Activated naive CD8-positive, alpha-beta T cell (primary cell): ENCODE measurements around the gene SFN.
"Not testable (repeated sequence)": the region's sequence is repeated elsewhere in the genome, so short reads cannot be mapped to it uniquely, and the experiment has no call there.

Experiments
- H3K27ac Mint-ChIP-seq: one replicate; pipeline ENCODE4 v1.8.0; 2021; ENCODE audit warnings: mixed read lengths
- H3K27me3 Mint-ChIP-seq: one replicate; pipeline ENCODE4 v1.8.0; 2021; ENCODE audit warnings: mixed read lengths
- H3K36me3 Mint-ChIP-seq: one replicate; pipeline ENCODE4 v1.8.0; 2021; ENCODE audit warnings: mixed read lengths
- H3K4me1 Mint-ChIP-seq: one replicate; pipeline ENCODE4 v1.8.0; 2021; ENCODE audit warnings: low read depth, mixed read lengths
- H3K4me3 Mint-ChIP-seq: one replicate; pipeline ENCODE4 v1.8.0; 2021; ENCODE audit warnings: mild to moderate bottlenecking, mixed read lengths
- H3K9me3 Mint-ChIP-seq: one replicate; pipeline ENCODE4 v1.8.0; 2021; ENCODE audit warnings: low read depth, mixed read lengths

Gene SFN

DNA sequence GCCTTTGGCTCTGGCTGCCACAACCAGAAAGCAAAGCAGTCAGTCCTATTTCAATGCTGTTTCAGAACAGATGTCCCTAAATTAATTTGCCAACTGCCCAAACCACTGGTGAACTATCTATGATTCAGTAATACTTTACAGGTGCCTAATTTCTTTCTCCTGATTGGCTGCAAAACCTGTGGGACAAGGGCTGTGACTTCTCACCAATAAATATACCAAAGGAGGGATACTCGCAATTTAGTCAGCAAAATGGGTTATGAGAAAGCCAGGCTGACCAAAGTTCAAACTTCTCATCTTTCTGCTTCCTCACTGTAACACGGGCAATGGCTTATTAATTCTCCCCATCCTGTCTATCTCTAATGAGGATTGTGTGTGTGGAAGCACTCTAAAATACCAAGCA is 14.4 kb downstream of the SFN start:
- H3K36me3 Mint-ChIP-seq, result no peaks in the 10 kb centered on the region
- H3K27ac Mint-ChIP-seq, result no peak overlapping the region
- H3K27me3 Mint-ChIP-seq, result no peaks in the 10 kb centered on the region
- H3K9me3 Mint-ChIP-seq, result no peaks in the 10 kb centered on the region
- peaks cover 1% of the 10 kb centered on the region for H3K4me1 Mint-ChIP-seq
- H3K4me3 Mint-ChIP-seq, result no peak overlapping the region

DNA sequence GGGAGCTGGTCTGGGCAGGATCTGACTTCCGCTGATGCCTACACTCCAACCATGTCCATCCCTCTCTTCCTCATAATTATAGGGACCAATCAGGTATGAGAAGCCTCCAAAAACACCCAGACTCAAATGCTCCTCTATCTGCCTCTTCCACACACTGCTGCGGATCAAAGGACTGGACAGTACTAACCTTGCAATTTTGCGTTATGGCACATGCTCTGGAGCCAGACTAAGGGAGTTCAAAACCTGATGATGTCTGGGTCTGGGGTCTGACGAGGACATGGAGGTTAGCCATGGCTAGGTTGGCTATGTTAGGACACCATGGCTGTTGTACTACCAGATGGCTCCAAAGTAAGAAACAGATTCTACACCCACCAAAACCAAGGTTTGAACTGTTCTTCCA is 16.8 kb downstream of the SFN start:
- H3K4me3 Mint-ChIP-seq, result no peak overlapping the region
- no peak overlapping the region for H3K27ac Mint-ChIP-seq
- H3K4me1 Mint-ChIP-seq, result peaks cover 2% of the 10 kb centered on the region
- no peaks in the 10 kb centered on the region for H3K9me3 Mint-ChIP-seq
- peaks cover 2% of the 10 kb centered on the region for H3K36me3 Mint-ChIP-seq
- H3K27me3 Mint-ChIP-seq, result no peaks in the 10 kb centered on the region

DNA sequence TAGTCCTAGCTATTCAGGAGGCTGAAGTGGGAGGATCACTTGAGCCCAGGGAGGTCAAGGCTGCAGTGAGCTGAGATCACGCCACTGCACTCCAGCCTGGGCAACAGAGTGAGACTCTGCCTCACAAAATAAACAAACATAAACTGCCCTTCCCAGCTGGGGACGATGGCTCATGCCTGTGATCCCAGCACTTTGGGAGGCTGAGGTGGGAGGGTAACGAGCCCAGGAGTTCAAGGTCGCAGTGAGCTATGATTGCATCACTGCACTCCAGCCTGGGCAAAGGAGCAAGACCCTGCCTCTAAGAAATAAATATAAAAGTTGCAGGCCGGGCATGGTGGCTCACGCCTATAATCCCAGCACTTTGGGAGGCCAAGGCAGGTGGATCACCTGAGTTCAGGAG is 18.7 kb downstream of the SFN start:
- not testable (repeated sequence) for H3K27ac Mint-ChIP-seq, H3K4me3 Mint-ChIP-seq, H3K4me1 Mint-ChIP-seq, H3K36me3 Mint-ChIP-seq, H3K27me3 Mint-ChIP-seq, H3K9me3 Mint-ChIP-seq

DNA sequence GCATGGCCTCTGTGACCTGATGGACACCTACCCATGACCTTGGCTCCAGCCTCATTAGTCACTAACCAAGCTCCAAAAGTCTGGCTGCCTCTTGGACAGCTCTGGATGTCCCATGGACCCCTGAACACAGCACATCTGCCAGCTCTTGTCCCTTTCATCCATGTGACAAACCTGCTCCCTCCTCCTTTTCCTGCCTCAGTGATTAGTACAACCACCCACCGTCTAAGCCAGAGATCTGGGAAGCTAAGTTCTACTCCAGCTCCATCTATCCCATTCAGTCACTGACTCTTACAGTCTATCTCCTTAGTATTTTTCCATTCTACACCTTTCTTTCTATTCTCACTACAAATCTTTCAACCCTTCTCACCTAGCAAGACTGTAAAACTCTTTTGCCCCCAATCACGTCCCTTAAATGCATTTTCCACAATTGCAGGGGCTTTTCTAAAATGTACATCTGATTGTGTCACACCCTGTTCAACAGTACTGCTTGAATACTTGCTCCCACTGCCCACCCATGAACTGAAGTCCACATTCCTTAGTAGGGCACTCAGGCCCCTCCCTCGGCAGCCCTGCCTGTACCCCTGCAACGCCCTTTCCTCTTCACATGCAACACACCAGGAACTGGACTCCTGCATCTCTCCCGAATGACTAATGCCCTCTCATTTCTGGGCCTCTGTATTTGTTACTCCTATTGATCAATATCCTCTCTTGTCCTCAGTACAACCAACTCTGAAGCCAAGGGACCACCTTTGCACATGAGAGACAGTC is 19.9 kb downstream of the SFN start:
- no peaks in the 10 kb centered on the region for H3K9me3 Mint-ChIP-seq

DNA sequence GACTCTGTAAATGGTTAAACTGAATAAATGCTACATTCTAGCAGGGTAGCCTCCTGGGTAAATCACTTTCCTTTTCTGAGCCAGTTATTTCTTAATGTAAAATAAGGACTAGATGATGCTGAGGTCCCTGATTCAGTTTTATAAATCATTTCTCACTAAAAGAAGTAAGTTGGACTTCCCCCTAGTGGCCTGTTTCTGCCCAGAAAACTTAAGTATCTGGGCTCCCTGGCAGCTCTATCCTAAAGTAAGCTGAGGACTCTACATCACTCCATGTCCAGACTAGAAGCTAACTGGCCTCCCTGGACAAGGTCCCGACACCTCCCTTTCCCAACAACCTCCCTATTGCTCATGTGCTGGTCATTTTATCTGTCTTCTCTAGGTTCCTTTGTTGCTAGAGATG is 24.2 kb downstream of the SFN start:
- H3K4me3 Mint-ChIP-seq, result peak overlapping the region; percentile 73
- H3K9me3 Mint-ChIP-seq, result no peaks in the 10 kb centered on the region
- peaks cover 31% of the 10 kb centered on the region for H3K4me1 Mint-ChIP-seq
- H3K27ac Mint-ChIP-seq, result peak overlapping the region; percentile 66
- H3K27me3 Mint-ChIP-seq, result no peaks in the 10 kb centered on the region
- H3K36me3 Mint-ChIP-seq, result peaks cover 5% of the 10 kb centered on the region

More for the DNA sequence above, 19.9 kb downstream of the SFN start:
- Mint-ChIP-seq H3K27me3 (no peaks in the 10 kb centered on the region), H3K36me3 (peaks cover 2% of the 10 kb centered on the region), H3K4me3 (no peak overlapping the region), H3K27ac (peak overlapping the region; percentile 46), H3K4me1 (peaks cover 13% of the 10 kb centered on the region)

DNA sequence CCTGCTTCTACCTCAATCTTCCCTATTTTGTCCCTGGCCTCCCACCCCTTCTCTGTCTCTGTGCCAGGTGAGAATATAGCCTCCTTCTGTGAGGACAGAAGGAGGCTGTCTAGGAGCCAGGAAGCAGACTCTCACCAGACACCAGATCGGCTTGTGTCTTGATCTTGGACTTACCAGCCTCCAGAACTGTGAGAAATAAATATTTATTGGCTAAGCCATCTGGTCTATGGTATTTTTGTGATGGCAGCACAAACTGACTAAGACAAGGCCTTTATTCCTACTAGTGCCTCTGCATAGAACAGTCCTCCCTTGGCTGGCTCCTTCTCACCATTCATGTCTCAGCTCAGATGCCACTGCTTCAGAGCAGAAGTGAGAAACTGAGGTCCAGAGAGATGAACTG is 25.3 kb downstream of the SFN start:
- H3K27ac Mint-ChIP-seq, result peak overlapping the region; percentile 92
- H3K9me3 Mint-ChIP-seq, result no peaks in the 10 kb centered on the region
- peaks cover 4% of the 10 kb centered on the region for H3K36me3 Mint-ChIP-seq
- peak overlapping the region; percentile 97 for H3K4me3 Mint-ChIP-seq
- H3K4me1 Mint-ChIP-seq, result peaks cover 30% of the 10 kb centered on the region
- H3K27me3 Mint-ChIP-seq, result no peaks in the 10 kb centered on the region

DNA sequence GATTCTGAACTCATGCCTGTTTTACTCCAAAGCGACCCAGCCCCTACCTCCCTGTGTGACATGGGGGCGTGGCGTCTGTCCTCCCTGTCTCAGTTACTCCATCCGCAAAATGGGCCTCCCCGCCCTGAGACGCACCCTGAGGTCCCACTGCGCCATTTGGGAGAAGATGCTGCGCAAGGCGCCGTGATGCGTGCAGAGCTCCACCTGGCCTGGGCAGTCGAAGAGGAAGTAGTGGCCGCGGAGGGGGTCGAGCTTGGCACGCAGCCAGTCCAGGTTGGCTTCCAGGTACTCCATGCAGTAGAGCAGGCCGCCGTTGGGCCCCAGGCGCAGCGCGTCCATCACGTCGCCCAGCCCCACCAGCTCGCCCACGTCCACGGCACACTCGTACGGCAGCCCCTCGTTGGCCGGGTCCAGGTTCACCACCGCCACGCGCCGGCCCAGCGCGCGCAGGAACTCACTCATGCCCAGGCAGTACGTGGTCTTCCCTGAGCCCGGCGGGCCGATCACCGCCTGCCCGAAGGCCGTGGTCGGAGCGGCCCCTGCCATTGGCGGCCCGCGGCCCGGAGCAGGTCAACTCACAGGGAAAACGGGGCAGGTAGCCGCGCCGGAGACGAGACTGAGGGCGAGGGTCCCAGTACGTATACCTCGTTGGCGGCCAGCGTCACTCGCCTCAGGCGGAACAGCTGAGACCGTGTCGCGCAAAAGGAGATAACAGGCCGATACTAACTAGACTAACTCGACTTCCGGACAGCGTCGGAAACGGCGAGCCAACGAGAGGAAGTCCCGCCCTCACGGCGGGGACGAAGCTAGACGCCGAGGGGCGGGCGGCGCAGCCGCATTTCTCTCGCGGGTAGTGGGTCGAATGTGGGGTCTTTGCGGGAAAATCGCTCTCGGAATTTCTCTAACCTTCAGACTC is 26.9 kb downstream of the SFN start, which contains the start of gene GPN2:
Gene GPN2 (minus strand): TSS at position 733 of the 916 bp plus-strand sequence. CDS start 187 bp downstream, at position 546.
- no peaks in the 10 kb centered on the region for H3K27me3 Mint-ChIP-seq
- H3K36me3 Mint-ChIP-seq, result peaks cover 6% of the 10 kb centered on the region
- no peaks in the 10 kb centered on the region for H3K9me3 Mint-ChIP-seq
- peak within 1 kb of the TSS; percentile 92 for H3K27ac Mint-ChIP-seq
- peak within 1 kb of the TSS; percentile 97 for H3K4me3 Mint-ChIP-seq
- H3K4me1 Mint-ChIP-seq, result peaks cover 30% of the 10 kb centered on the region

DNA sequence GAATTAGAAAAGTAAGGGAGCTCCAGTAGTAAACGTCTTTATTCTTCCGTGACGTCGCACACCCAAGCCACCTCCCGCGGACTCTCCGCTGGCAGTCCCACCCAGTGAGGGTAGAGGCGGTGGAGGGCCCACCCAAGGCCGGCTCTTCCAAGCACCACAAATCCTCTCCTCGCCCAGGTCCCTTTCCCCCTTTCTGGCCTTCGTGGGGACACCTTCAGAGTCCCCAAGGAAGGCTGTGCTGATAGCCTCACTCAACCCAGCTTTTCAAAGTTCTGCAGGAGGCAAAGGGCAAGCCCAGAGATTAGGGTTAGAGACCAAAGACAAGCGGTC is 27.5 kb downstream of the SFN start:
- H3K27me3 Mint-ChIP-seq, result no peaks in the 10 kb centered on the region
- peak overlapping the region; percentile 92 for H3K27ac Mint-ChIP-seq
- peaks cover 6% of the 10 kb centered on the region for H3K36me3 Mint-ChIP-seq
- no peaks in the 10 kb centered on the region for H3K9me3 Mint-ChIP-seq
- H3K4me3 Mint-ChIP-seq, result peak overlapping the region; percentile 97
- H3K4me1 Mint-ChIP-seq, result peaks cover 26% of the 10 kb centered on the region

DNA sequence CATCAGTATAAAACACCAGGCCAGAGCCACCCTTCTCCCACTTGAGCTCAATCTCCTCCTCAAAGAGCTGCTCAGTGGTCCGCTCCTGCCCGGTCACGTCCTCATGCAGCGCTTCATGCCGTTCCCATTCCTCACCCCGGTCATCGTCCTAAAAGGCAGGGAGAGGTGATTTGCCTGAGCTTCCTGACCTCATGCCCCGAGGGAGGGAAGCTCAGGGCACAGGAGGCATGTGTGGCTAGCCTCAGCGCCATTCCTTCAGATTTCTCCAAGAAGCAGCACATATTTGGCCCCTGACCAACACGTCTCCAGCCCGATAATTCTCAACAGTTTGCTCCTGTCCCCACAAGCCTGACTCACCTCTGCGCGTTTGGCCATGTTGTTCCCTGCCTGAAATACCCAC is 31.3 kb downstream of the SFN start:
- Mint-ChIP-seq H3K4me1 (peaks cover 19% of the 10 kb centered on the region), H3K36me3 (peaks cover 9% of the 10 kb centered on the region), H3K4me3 (no peak overlapping the region), H3K27ac (no peak overlapping the region), H3K27me3 (no peaks in the 10 kb centered on the region), H3K9me3 (no peaks in the 10 kb centered on the region)

DNA sequence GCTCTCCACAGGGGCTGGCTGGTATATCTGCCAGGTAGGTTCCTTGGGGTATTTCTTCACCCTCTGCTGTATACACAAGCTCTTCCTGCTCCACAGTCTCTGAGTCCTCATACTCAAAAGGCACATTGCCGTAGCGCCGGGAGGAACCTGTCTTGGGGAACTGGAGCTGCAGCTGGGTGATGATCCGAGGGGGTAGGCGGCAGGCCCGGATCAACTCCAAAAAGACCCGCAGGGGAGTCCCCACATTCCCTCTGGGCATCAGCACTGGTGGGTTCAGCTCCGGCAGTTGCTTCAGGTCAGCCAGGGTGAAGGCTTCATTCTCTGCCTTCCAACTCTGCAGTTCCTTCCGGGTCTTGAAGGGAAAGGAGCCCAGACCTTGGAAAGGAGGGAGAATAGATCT is 34.4 kb downstream of the SFN start:
- Mint-ChIP-seq H3K36me3 (peaks cover 6% of the 10 kb centered on the region), H3K4me1 (peaks cover 31% of the 10 kb centered on the region)

DNA sequence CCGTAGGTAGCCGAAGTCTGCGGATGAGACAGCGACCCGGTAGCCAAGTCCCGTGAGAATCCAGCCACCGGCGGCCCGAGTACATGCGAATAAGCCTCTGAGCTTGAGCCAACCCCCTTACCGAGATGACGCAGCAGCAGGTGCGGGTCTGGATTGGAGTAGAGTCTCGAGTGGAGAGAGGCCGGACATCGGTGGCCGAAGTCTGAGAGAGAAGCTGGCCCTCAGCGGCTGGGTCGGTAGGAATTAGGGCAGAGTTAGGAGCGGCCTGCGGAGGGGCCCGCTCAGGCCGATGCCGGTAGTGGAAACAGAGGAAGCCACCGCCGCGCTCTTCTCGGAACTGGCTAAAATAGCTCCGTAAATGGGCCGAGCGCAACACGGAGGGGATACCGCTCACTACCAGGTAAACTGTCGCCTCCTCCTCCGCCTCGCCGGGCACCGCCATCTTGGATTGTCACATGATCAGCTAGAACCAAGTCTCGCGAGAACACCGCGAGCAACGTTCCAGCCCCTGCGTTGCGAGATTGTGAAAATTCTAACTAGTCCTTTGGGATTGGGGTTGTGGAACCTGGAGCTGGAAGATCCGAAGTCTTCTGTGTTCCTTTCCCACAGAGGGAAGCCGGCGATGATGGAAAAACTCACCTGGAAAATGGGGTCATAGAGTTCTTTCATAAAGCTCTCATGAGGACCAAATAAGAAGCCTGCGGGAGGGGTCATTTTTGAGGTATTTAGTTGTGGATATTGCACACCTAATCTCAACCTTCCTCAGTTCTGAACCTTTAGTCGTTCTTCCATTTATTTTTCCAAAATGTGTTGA is 37.3 kb downstream of the SFN start, which contains the start of gene GPATCH3:
Gene GPATCH3 (minus strand): TSS at position 467 of the 814 bp plus-strand sequence. CDS start 25 bp downstream, at position 442.
- no peaks in the 10 kb centered on the region for H3K27me3 Mint-ChIP-seq
- H3K4me1 Mint-ChIP-seq, result peaks cover 31% of the 10 kb centered on the region
- H3K36me3 Mint-ChIP-seq, result peaks cover 4% of the 10 kb centered on the region
- H3K27ac Mint-ChIP-seq, result peak within 1 kb of the TSS; percentile 99
- peak within 1 kb of the TSS; percentile 91 for H3K4me3 Mint-ChIP-seq
- no peaks in the 10 kb centered on the region for H3K9me3 Mint-ChIP-seq

More for the DNA sequence above, 34.4 kb downstream of the SFN start:
- no peaks in the 10 kb centered on the region for H3K27me3 Mint-ChIP-seq
- H3K27ac Mint-ChIP-seq, result no peak overlapping the region
- no peak overlapping the region for H3K4me3 Mint-ChIP-seq
- no peaks in the 10 kb centered on the region for H3K9me3 Mint-ChIP-seq

DNA sequence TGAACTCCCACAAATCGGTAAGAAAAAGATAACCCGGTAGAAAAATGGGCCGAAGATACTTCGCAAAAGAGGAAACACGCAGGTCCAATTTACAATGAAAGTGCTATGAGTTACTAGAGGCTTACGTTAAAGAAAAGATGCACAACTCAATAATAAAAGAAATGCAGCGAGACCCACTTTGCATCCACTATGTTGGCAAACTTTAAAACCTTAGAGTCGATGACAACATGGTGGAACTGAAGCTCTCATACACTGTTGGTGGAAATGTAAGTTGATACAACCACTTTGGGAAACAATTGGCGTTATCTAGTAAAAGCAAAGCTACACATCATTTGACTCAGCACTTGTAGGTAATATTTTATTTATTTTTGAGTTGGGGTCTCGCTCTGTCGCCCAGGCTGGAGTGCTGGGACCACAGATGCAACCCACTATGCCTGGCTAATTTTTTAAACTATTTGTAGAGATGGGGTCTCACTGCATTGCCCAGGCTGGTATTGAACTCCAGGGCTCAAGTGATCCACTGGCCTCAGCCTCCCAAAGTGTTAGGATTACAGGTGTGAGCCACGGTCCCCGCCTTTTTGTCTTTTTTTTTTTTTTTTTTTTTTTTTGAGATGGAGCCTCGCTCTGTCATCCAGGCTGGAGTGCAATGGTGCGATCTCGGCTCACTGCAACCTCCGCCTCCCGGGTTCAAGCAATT is 38.0 kb downstream of the SFN start:
- peak overlapping the region; percentile 91 for H3K4me3 Mint-ChIP-seq
- H3K27ac Mint-ChIP-seq, result peak overlapping the region; percentile 99
- no peaks in the 10 kb centered on the region for H3K27me3 Mint-ChIP-seq
- H3K4me1 Mint-ChIP-seq, result peaks cover 30% of the 10 kb centered on the region
- H3K9me3 Mint-ChIP-seq, result no peaks in the 10 kb centered on the region
- peaks cover 4% of the 10 kb centered on the region for H3K36me3 Mint-ChIP-seq

DNA sequence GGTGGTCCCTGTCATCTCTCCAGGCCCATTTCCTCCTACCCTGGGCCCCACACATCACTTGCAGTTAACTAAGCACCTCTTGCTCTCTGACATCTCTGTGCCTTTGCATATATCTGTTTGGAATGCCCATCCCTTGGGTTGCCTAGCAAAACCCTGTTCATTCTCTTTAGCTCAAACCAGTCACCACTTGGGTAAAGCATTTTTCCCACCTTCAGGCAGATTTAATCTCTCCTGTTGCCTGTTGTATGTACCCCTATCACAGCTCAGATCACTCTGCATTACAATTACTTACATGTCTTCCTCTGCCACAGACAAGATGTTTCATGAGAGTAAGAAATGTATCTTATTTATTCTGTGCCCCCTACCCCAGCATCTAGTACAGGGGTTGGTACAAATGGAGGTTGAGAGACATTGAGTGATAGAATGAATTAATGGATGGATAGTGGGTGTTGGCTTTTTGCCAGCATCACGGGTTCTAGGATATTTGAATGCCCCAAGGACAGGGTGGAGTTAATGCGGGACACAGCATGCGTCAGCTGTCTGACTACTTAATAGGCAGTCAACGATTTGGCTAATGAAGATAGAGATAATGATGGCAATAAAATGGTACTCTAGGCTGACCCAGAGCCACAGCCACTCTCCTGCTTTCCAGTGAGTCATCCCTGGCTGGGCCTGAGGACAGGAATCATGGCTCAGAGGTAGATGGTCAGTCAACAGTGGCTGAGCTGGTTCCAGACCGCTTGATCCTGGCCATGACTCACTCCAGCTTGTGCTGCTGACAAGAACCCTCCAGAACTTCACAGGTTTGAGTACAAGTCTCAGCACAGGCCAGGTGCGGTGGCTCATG is 44.3 kb downstream of the SFN start:
- no peaks in the 10 kb centered on the region for H3K36me3 Mint-ChIP-seq
- no peaks in the 10 kb centered on the region for H3K4me1 Mint-ChIP-seq
- no peaks in the 10 kb centered on the region for H3K9me3 Mint-ChIP-seq
- peaks cover 4% of the 10 kb centered on the region for H3K27me3 Mint-ChIP-seq
- H3K4me3 Mint-ChIP-seq, result no peak overlapping the region
- H3K27ac Mint-ChIP-seq, result no peak overlapping the region
